Measurements from ENCODE around the gene MAPK10.

Gene MAPK10

DNA sequence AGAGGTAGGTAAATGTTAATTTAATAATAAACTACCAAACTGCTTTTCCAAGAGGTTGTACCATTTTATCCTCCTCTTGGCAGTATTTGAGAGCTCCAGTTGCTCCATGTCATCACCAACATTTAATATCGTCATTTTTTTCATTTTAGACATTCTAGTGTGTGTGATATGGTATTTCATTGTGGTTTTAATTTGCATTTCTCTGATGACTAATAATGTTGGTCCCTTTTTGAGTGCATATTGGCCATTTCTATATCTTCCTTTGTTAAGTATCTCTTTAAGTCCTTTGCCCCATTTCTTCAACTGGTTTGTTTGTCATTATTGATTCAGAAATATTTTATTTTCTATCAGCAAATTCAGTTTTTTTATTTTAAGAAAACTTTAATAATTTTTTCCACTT, 88.8 kb downstream of the MAPK10 start:
- DNase-seq, result no peak

DNA sequence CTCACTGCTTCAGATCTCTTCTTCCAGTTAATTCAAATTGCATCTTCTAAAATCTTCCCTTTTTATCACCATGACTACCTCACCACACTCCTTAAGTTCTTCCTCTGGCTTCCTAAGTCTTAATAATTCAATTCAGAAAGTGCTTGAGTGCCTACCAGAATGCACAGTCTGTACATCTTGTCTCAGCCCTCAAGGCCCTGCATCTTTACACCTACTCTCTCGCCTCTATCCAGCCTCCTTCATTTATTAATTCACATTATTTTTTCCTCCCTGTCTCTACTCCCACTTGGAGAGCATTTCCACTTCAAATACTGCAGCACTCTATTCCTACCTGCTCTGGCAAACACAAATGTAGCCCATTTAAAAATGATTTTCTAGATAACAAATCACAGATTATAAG, 90.5 kb downstream of the MAPK10 start:
- no peak for DNase-seq

DNA sequence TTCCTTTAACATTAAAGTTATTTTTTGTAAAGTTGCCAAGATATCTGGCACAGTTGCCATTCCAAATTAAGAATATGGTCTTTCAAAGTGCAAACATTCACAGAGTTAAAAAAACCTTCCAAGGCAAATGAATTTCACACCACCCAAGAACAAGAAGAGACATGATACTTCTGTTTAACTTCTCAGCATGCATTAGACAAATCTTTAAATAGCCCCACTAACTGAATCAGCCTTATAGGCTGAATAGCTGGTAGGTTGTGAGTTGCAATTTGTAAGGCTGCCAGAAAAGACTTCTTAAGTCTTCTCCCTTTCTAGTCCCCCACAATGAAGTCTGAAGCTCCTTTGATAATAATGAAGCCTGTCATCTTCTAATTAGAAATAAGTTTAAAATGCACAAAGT, 95.6 kb downstream of the MAPK10 start:
- DNase-seq, result no peak

DNA sequence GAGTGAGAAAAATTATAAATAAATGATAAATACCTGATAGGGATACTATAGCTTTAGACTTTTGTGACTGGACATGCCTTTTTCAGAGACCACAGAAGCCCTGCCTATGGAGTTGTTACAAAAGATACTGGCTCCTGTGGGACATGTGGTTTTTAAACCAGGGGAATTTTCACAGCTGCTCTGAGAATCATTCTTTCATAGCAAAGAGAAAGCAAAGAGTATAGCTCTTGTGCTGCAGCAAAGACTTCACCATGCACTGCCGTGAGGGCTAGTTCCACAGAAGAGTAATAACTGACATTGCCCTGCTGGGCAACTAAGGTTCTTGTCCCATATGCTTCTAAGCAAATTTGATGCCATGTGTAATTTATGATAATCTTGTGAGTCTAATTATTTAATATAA, 98.2 kb downstream of the MAPK10 start:
- DNase-seq, result no peak

DNA sequence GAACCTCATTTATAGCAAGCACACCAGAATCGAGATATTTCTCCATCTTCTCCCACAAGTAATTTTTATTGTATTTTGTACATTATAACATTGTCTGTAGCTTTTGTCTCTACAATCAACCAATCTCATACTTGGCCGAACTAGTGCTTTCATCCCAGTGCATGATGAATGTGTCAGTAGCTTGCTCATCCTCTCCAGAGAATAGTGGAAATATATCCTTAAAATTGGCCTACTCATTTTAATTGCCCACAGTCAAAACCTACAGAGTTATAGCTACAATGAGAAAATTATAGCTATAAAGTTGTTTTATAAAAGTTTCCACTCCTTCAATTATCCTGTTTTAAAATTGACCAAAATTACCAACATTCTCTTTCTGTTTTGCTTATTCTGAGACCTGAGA, 103.8 kb downstream of the MAPK10 start:
- DNase-seq, result no peak

DNA sequence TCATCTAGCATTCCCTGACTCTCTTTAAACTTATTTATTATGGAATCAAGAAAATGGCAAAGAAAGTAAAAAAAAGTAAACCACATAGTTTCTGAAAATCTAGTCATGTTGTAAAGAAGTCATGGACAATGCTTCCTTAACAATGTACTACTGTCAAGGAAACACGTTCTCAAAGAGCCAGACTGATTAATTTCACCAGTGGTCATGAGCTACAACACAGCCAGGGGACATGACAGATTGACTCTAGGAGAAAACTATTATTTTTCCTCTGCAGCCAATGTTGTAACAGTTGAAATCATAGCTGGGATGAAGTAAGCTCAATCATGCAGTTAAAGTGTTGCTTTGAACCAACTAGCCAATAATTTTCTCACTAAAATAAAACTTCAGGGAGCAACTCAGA, 109.2 kb downstream of the MAPK10 start:
- no peak for DNase-seq

DNA sequence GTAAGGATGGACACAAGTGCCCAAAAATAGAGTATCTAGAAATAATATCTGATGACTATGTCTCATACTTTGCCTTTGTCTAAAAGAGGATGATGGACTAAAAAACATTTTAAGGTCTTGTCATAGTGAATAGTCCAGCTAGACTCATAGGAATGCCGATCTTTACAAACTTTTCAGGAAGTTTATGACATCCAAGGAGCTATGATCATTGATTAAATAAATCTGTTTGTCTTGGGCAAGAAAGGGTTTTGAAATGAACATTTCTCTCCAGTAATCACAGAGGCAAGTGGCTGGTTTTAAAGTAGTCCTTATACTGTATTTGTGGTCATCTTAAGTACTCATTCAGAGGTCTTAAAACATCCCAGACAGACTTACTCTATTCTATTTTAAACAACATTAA, 109.8 kb downstream of the MAPK10 start:
- DNase-seq, result no peak

DNA sequence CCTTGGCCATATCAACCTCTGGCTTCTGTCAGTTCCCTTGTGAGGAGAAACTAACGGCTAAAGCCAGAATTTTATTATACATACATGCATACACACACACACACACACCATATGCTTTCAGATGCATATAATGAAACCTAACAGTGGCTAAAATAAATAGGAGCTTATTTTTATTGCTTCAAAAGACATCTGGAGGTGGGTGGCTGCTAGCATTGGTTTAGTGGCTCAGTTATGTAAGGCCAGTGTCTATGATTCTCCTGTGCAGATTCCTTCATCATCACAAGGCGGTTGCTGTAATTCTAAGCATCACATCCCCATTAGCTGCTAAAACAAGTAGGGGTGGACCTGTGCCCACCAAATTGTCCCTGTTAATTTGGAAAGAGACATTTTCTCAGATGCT, 110.8 kb downstream of the MAPK10 start:
- DNase-seq, result no peak

DNA sequence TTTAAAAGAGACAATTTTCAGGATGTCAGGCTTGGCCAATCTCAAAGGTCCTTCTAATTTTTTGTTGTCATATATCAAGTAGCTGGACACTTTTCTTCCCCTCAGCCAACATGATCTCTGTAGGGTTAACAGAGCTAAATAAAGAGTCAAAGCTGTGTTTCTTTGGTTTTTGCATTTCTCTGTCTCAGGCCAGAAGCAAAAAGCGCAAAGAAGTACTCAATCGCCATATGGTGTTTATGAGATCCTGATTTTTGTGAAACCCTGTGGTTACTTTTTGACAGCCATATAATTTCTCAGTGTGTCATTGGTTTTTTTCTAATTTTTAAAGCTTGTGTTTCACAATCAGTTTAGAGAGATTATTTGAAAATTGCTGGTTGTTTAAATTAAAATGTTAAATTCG, 111.9 kb downstream of the MAPK10 start:
- DNase-seq, result no peak

DNA sequence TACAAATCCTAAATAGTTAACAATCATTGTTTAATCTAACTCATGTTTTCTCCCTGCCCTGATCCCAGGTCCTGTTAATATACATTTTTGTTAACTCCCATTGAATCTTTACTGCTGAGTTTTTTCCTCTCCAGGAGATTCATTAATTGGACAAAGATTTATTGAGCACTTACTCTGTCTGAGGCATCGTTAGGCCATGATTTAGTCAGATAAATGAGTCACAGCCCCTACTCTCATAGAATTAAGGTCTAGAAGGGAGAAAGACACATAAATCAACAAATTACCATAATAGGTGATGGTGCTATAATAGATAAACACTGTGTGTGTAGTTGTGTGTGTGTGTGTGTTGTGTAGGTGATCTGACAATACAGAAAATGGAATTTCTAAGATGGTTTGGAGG, 112.5 kb downstream of the MAPK10 start:
- DNase-seq, result no peak

DNA sequence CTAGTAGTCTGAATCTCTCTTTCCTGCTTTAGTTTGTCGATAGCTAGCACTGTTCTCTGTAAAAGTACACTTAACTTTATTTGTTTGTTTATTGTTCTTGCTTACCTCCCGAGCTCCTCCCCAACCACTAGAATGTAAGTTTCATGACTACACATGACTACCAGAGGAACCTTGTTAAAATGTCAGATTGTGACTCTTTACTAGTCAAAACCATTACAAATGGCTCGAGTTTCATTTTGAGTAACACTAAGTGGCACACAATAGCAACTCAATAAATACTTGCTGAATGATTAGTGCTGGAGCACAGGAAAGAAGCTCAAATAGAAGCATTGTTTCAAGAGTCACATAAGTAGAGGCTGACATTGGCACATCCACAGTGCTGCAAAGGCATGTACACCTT, 116.1 kb downstream of the MAPK10 start:
- DNase-seq, result no peak

DNA sequence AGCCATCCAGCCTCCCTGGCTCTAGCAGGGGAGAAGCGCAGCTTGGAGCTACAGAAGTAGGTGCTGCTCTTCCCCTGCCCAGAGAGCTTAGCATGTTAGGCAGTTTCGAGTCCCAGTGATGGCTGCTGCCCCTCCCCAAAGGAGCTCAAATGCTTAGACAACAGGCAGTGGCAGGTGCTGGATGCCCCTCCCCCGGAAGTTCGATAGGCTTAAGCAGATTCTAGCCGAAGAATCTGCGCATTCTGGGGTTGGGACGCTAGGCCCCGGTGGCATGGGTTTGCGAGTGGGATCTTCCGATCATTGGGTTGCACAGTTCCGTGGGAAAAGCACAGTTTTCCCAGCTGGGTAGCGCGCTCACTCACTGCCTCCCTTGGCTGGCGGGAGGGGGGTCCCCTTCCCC, 117.2 kb downstream of the MAPK10 start:
- DNase-seq, result no peak

DNA sequence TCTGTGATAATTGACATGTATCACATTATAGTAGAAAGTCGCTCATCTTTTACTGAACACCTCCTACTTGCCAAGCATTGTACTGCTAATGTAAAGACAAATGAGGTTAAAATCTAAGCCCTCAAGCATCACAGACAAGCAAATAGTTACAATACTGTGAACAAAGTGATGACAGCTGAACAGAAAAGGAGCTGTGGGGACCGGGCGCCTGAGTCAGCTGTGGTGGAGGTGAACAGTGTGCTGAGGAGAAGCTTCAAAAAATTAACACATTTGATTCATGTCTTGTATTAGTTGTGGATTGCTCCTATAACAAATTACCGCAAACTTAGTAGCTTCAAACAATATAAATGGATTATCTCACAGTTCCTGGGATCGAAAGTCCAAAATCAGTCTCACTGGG, 124.3 kb downstream of the MAPK10 start:
- no peak for DNase-seq

DNA sequence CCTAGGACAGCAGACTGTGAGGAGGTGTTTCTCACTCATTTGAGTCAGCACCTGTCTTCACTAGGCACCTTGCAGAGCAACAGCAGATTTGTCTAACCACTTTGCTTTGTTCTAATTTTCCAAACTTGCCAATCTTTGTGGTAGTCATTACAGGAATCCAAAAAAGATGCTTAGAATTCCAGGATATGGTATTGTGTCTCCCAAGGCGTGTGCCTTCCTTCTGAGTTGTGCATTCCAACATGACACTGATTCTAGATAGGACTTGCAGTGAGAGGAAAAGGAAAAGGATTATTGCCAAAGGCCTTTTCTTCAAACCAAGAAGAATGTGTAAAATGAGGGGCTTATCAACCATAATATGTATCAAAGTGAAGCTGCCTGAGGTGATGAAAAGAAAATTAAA, 126.2 kb downstream of the MAPK10 start:
- no peak for DNase-seq

DNA sequence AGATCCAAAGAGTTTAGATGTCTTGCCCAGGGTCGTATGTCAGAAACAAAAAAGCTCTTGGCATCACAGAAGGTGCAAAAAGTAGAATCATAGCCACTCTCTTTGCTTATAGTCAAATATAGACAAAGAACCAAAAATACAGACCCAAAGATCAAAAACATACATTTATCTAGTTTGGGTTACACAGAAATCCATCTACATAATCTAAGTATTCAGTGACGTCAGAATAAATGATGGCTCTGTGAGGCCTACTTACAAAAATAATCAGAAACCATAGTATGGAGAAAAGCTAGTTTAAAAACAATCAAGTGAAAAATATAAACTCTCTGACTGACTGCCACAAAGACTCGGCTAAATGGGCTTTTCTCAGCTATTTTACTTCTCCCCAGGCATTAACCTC, 126.8 kb downstream of the MAPK10 start:
- no peak for DNase-seq

DNA sequence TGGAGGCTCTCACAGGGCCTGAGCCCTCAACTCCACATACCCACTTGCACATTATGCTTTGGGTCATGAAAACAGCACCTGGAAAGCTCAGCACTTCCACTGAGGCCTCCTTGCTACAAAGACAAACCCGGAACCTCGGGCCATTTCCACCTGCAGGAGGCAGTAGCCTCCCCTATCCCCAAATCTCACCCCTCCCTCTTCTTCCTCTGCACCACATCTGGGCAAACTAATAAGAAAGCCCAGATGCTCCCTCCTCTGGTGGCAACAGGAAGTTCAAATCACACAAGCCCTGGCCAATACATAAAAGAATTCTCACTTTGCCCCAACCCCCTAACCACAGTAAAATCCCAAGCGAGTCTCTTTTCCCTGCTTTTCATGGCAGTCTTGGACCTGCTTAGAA, 136.4 kb downstream of the MAPK10 start:
- peak; percentile 48 to 57 for DNase-seq

DNA sequence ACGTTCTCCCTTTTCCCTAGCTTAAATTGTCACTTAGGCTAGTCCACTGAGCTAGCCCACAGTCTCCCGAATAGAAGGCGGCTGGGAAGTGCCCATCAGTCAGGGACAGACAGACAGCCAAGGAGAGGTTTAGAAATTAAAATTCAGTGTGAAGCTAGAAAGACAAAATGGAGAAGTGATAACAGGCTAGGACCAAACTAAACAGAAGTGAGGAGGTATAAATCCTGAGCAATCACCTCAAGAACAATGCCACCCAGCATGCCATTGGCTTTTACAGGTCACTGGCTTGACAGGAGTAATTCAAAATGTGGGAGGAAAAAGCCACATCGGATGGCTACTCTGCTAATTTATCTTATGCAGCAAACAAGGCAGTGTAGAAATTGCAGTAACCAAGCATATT, 138.9 kb downstream of the MAPK10 start:
- DNase-seq, result no peak

DNA sequence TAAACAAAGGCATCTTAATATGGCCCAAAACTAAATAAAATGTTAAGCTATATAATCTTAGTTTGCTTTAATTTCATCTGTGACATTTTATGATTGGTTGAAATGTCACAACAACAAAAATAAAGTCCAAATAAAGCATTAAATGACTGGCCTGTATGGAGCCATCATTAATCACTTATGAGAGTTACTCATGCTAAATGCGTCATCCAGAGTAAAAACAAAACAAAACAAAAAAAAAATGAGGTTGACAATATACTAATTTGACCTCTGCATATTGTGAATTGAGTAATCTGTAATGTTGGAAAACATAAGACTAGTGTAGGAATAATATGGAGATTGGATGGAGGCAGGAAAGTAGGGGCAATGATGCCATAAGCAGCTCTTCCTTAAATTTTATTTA, 139.7 kb downstream of the MAPK10 start:
- no peak for DNase-seq

DNA sequence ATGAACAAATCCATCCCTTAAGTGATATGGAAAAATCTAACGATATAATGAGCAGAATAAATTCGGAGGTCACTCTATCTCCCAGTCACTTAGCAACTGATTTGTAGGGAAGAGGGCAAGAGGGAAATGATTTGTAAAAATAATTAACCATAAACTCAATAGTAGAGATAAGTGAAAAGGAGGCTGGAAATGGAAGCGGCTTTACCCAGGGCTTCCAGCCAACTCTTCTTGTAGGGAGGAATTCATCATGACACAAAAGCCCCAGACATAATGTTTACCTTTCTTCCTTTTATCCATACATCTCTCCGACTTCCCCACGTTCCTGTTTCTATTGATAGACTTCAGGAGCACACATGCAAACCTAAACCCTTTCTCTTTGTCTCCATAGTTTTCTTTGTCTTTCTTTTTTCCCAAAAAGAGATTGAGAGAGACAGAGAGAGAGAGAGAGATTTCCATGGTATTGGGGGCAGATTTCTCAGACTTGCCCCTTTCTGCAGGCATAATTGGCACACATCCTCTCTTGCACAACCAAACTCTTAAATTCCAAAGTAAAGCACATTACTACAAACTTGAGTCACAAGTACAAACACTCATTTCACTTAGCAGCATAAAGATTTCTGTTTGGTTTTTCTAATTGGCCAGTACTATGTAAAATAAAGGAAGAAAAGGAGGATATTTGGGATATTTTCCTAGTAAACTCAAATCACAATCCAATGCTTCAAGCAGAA, 140.9 kb downstream of the MAPK10 start:
- peak in 1 of 2 experiments; percentile 1 for DNase-seq

DNA sequence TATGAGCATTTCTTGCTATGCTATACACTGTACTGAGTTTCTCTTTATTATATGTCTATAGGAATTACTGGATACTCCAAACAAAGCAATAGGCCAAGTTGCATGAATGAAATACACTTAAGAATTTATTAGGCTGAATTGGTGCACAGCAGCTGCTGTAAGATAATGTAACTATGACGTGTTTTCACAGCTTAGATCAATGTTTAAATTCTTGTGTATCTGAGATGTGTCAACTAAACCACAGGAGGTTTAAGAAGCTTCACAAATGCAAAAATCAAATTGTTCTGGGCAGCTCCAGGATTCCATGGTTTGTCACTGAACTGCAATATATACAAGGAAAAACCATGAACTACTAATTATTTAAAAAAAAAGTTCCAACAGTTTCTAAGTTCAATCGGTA, 156.7 kb downstream of the MAPK10 start:
- DNase-seq, result no peak

DNA sequence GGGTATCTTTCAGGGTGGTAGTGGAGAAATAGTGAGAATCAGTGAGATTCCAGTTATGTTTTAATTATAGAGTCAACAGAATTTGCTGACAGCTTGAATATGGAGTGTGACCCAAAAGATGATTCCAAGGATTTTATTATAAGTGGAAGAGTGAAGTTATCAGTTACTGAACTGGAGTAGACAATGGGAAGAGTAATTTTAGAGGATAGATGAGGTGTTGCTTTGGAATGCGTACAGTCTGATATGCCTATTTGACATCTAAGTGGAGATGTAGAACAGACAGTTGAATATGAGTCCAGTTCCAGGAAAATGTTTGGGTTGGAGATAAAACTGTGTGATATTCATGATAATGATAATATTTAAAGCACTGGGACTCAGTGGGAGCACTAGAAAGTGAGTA, 174.2 kb downstream of the MAPK10 start:
- DNase-seq, result no peak

DNA sequence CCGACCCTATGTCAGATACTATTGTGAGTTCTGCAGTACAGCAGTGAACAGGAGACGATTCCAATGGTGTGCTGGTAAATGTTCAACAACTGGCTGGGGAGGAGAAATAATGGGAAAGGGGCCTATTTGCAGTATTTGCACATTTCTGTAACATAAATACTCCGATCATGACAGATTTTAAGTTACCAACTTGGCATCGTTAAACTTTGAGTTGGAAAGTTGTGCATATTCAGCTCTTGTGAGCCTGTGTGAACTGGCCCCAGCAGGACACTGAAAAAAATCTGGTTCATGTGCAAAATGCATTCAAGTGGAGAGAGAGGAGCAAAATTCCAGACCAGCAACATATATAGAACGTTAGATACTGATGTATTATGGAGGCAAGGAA, 175.0 kb downstream of the MAPK10 start:
- no peak for DNase-seq

DNA sequence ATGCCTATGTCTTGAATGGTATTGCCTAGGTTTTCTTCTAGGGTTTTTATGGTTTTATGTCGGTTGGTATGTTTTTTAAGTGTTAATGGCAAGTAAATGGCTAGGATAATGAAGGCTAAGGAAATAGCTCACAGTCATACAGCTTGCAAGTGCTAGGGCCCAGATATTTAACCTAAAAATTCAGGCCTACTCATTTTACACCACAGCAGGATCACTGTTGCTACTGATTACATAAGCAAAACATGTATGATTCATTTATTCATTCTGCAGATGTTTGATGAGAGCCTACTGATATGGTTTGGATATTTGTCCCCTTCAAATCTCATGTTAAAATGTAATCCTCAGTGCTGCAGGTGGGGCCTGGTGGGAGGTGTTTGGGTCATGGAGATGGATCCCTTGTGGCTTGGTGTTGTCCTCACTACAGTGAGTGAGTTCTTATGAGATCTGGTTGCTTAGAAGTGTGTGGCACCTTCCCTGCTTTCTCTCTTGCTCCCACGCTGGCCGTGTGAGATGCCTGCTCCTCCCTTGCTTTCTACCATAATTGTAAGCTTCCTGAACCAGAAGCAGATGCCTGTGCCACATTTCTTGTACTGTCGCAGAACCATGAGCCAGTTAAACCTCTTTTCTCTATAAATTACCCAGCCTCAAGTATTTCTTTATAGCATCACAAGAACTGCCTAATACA, 175.5 kb downstream of the MAPK10 start:
- no peak for DNase-seq

DNA sequence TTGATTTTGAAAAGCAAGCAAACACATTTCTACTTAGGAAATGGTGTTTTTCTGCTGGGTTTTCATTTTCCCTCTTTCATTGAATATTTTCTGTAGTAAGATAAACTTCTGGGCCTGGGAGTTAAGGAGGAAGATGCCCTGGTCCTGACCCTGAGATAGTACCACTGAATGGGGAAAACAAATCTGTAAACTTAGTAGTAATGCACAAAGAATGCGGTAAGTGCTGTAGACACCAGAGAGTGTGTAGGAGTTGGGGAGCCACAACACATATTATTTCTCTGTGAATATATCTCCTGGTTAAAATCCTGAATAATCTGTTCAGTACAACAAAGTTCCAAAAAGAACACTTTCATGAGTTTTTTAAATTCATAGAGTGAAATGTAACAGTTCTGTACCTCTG, 178.3 kb downstream of the MAPK10 start:
- no peak for DNase-seq

DNA sequence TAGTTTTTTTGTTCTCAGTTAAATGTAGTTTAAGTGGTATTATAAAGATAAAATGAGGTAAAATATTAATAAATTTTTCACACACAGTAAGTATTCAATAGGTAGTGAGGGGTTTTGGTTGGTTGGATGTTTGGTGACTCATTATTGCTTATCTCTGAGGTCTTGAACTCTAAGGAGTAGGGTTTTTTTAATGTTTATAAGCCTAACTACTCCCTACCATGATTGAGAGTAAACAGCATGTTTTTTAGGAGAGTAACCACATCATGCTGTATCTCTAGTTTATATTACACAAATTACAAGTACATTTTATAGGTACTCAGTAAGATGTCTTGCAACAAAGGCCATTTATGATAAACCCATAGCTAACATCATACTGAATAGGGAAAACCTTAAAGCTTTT, 181.6 kb downstream of the MAPK10 start:
- DNase-seq, result no peak
